BLaER1 (cell line): ENCODE measurements around the gene VPREB1.
"Not testable (repeated sequence)": the region's sequence is repeated elsewhere in the genome, so short reads cannot be mapped to it uniquely, and the experiment has no call there.

Experiments
- H3K27ac ChIP-seq: shearing (Covaris generic); formaldehyde crosslinking; 2 replicates; pipeline ENCODE4 v1.8.1; 2022
- H3K27me3 ChIP-seq: shearing (Covaris generic); formaldehyde crosslinking; 2 replicates; pipeline ENCODE4 v1.8.1; 2022
- H3K36me3 ChIP-seq: shearing (Covaris generic); formaldehyde crosslinking; 2 replicates; pipeline ENCODE4 v1.8.1; 2022
- H3K4me1 ChIP-seq: shearing (Covaris generic); formaldehyde crosslinking; 2 replicates; pipeline ENCODE4 v1.8.1; 2022
- H3K4me2 ChIP-seq: shearing (Covaris generic); formaldehyde crosslinking; 2 replicates; pipeline ENCODE4 v1.8.1; 2022
- H3K4me3 ChIP-seq: shearing (Covaris generic); formaldehyde crosslinking; 2 replicates; pipeline ENCODE4 v1.8.1; 2022
- H3K9ac ChIP-seq: shearing (Covaris generic); formaldehyde crosslinking; 2 replicates; pipeline ENCODE4 v1.8.1; 2022
- H3K9me3 ChIP-seq: shearing (Covaris generic); formaldehyde crosslinking; 2 replicates; pipeline ENCODE4 v1.8.1; 2022
- H4K20me1 ChIP-seq: shearing (Covaris generic); formaldehyde crosslinking; 2 replicates; pipeline ENCODE4 v1.8.1; 2022
- Cebpa-rat ChIP-seq: shearing (Covaris generic); IDR thresholded peaks from 2 replicates; pipeline ENCODE4 v1.8.1; 2022

Gene VPREB1

DNA sequence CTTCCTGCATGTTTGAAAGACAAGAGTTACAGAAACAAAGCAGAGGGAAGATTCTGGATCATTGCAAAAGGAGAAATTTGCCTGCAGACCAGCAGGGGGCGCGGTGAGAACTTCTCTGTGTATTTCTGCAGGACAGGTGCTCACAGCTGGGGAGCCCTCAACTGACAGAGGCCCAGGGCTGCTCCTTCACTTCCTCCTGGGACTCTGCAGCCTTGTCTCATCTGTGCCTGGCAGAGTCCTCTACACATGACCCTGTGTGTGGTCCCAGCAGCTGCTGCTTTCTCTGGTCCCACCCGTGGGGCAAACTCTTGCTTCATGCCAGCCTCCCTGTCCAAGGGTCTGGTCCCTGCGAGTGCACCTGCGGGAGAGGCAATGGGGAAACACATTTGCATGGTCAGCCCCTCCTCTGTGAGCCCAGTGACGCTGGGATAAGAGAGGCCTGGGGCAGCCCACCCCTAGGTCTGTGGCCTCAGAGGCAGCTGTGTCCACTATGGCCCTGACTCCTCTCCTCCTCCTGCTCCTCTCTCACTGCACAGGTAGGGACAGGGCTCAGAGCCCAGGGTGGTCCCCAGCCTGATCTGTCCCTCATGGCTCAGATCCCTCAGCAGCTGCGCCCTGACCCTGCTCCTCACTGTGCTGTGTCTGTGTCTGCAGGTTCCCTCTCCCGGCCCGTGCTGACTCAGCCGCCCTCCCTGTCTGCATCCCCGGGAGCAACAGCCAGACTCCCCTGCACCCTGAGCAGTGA lies 43.2 kb upstream of the VPREB1 start:
- Histone ChIP-seq H3K27me3 (no peaks in the 10 kb centered on the region), H3K4me1 (peaks cover 78% of the 10 kb centered on the region), H3K4me3 (peak overlapping the region; percentile 43; the same call in 1 of the 2 replicates), H4K20me1 (no peaks in the 10 kb centered on the region), H3K9me3 (peaks cover 6% of the 10 kb centered on the region; the same call in 1 of the 2 replicates), H3K4me2 (peak overlapping the region; percentile 90), H3K36me3 (no peaks in the 10 kb centered on the region), H3K9ac (peak overlapping the region; percentile 76), H3K27ac (peak overlapping the region; percentile 94)
- TF ChIP-seq Cebpa-rat: peak; percentile 92

GRCh38 chr22:22201930-22202343 lies 42.6 kb upstream of the VPREB1 start:
- H3K27ac ChIP-seq: peak overlapping the region; percentile 94
- H3K4me2 ChIP-seq: peak overlapping the region; percentile 90
- peaks cover 6% of the 10 kb centered on the region; the same call in 1 of the 2 replicates for H3K9me3 ChIP-seq
- no peak overlapping the region for H3K4me3 ChIP-seq
- no peak for TF ChIP-seq Cebpa-rat
- no peaks in the 10 kb centered on the region for H4K20me1 ChIP-seq
- H3K4me1 ChIP-seq: peaks cover 78% of the 10 kb centered on the region
- H3K36me3 ChIP-seq: no peaks in the 10 kb centered on the region
- H3K27me3 ChIP-seq: no peaks in the 10 kb centered on the region
- peak overlapping the region; percentile 76 for H3K9ac ChIP-seq

DNA sequence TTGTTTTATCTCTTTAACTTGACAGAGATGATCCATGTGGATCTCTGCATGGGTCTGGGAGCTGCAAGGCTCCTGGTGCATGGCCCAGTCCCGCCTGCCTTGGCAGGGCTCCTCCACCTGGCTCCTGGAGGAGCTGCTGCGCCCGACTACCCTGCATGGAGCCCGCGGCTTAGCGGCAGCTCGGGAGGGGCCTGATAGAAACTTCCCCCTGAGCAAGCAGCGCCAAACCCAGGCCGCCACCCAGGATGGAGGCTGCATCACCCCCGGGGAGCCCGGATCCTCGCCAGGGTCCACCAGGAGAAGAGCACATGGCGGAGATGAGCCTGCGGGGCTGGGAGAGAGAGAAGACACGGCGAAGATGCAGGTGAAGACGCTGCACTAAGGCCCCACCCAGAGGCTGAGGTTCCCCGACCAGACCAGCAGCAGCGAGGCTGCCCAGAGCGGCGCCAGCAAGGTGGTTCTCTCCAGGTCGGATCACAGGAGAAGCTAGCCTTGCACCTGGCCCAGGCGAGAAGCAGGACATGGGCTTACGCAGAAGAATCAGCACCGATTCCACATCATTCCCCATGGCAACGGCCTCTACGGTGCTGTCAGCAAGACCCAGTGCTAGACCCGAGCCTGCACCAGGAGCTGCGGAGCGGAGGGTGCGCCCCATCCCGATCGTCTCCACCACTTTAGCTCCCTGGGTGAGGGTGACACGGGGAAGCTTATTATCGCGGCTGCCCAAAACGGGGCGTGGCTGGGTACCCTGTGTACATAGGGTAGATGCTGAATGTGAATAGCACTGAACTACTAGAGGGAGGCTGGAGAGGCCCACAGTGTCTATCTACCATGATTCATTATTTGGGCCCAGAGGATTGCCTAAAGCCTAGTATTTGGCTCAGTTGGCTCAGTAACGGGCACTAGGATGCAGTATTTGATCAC lies 41.3 kb upstream of the VPREB1 start:
- Histone ChIP-seq H4K20me1 (no peaks in the 10 kb centered on the region), H3K4me1 (peaks cover 78% of the 10 kb centered on the region), H3K27me3 (no peaks in the 10 kb centered on the region), H3K27ac (peak overlapping the region; percentile 32; the same call in 1 of the 2 replicates), H3K4me2 (no peak overlapping the region), H3K36me3 (no peaks in the 10 kb centered on the region), H3K9ac (no peak overlapping the region), H3K4me3 (no peak overlapping the region), H3K9me3 (peaks cover 6% of the 10 kb centered on the region; the same call in 1 of the 2 replicates)
- no peak for TF ChIP-seq Cebpa-rat

- peak overlapping the region; percentile 77 for H3K4me2 ChIP-seq
- H3K4me1 ChIP-seq: peaks cover 69% of the 10 kb centered on the region
- H3K4me3 ChIP-seq: no peak overlapping the region
- no peaks in the 10 kb centered on the region for H3K36me3 ChIP-seq
- H3K9ac ChIP-seq: peak overlapping the region; percentile 49
- no peaks in the 10 kb centered on the region for H3K27me3 ChIP-seq
- no peaks in the 10 kb centered on the region for H4K20me1 ChIP-seq
- H3K27ac ChIP-seq: peak overlapping the region; percentile 81
- TF ChIP-seq Cebpa-rat: no peak
- H3K9me3 ChIP-seq: peaks cover 6% of the 10 kb centered on the region; the same call in 1 of the 2 replicates
Measured at GRCh38 chr22:22207845-22208564, 36.6 kb upstream of the VPREB1 start.

- Histone ChIP-seq H3K27me3 (no peaks in the 10 kb centered on the region), H3K4me3 (no peak overlapping the region), H3K4me1 (peaks cover 69% of the 10 kb centered on the region), H3K9me3 (no peaks in the 10 kb centered on the region), H3K4me2 (peak overlapping the region; percentile 77), H4K20me1 (no peaks in the 10 kb centered on the region), H3K9ac (peak overlapping the region; percentile 49), H3K36me3 (no peaks in the 10 kb centered on the region), H3K27ac (peak overlapping the region; percentile 81)
- TF ChIP-seq Cebpa-rat: no peak
Measured at GRCh38 chr22:22208652-22209051, 35.9 kb upstream of the VPREB1 start.

DNA sequence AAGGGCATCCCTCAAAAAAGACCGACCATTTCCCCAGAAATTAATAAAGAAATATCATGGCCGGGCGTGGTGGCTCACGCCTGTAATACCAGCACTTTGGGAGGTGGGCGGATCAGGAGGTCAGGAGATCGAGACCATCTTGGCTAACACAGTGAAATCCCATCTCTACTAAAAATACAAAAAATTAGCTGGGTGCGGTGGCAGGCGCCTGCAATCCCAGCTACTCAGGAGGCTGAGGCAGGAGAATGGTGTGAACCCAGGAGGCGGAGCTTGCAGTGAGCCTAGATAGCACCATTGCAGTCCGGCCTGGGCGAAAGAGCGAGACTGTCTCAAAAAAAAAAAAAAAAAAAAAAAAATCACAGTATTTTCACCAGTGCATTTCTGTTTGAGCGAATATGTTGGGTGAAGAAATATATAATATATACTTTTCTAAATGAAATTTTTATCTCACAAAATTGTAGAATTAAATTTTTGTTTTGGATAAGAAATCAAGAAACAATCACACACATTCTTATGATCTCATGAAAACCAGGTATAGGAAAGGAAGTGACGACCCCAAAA lies 35.4 kb upstream of the VPREB1 start:
- Histone ChIP-seq H3K9ac (peak overlapping the region; percentile 49; the same call in 1 of the 2 replicates), H3K27ac (peak overlapping the region; percentile 81), H3K4me1 (peaks cover 71% of the 10 kb centered on the region), H3K4me2 (peak overlapping the region; percentile 77)
- H3K9me3 ChIP-seq, H3K4me3 ChIP-seq, H3K27me3 ChIP-seq, H4K20me1 ChIP-seq, H3K36me3 ChIP-seq: not testable (repeated sequence)

GRCh38 chr22:22210375-22210774 lies 34.2 kb upstream of the VPREB1 start:
- Histone ChIP-seq H3K4me3 (no peak overlapping the region), H4K20me1 (no peaks in the 10 kb centered on the region), H3K36me3 (no peaks in the 10 kb centered on the region), H3K4me1 (peaks cover 78% of the 10 kb centered on the region), H3K27ac (peak overlapping the region; percentile 57), H3K9me3 (no peaks in the 10 kb centered on the region), H3K27me3 (no peaks in the 10 kb centered on the region), H3K4me2 (peak overlapping the region; percentile 77), H3K9ac (0 out of 2 replicates have a peak overlapping the region, but pooled peaks have one; percentile 16)
- TF ChIP-seq Cebpa-rat: no peak

DNA sequence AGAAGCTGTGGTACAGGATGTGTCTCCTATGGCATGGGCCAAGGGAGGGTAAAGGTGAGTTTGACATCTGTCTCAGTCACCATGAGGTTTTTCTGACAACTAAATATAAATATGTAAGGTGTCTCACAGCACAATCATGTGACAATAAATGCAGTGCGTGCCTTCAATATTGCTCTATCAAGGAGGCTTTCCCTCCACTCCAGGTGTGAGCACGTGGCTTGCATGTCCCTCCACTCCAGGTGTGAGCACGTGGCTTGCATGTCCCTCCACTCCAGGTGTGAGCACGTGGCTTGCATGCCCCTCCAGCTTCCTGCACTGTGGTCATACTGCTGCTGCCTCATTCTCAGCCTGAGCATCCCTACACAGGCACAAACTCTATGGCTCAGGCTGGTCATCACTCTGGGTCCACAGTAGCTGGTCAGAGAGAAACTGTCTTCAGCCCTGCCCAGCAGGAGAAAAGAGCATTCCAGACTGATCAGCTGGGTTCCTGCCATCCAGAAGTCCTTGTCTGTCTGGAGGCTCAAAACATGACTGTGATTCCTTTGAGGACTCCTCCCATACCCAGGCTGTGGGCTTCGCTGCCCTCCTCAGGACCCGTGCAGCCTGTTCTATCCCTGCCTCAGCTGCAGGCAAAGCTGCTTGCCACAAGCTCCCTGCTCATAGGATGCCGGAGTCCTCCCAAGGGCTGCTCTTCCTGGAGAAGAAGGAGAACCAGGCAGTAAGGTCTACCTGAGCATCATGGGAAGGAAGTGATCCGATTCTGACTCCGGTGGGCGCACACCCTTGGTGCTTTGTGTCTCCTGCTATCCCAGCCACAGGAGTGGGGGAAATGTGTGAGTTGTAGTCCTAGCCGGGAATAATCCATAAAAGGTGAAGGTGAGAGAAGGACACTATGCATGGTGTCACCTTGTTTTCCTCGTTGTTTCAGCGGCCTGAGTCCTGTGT lies 33.4 kb upstream of the VPREB1 start:
- Histone ChIP-seq H3K36me3 (no peaks in the 10 kb centered on the region), H3K4me2 (peak overlapping the region; percentile 77)
- no peak for TF ChIP-seq Cebpa-rat

More for the DNA sequence above, 33.4 kb upstream of the VPREB1 start:
- Histone ChIP-seq H3K4me3 (no peak overlapping the region), H3K9ac (0 out of 2 replicates have a peak overlapping the region, but pooled peaks have one; percentile 16), H3K27me3 (no peaks in the 10 kb centered on the region), H3K27ac (peak overlapping the region; percentile 57), H4K20me1 (no peaks in the 10 kb centered on the region), H3K4me1 (peaks cover 78% of the 10 kb centered on the region), H3K9me3 (no peaks in the 10 kb centered on the region)
